OCI-LY7 (cell line): ENCODE measurements around the gene REV3L. TPM values are rescaled to one million over a fixed set of nuclear protein-coding genes. Genes with fewer than 3 reads are reported as not detected.

Source experiments
- BruUV-seq: library from RNA; stranded (reverse); fragments of 400-500 nt; replicated peaks from 2 replicates; lab custom pipeline; 2021; lab: Mats Ljungman, UMichigan
- CTCF ChIA-PET: fragments of 300-600 bp; sonication (Branson Sonifier 250); formaldehyde crosslinking; loops from one replicate; lab custom pipeline; 2022; ENCODE audit warnings: antibody characterized with exemption; ENCODE audit not compliant: unreplicated experiment; lab: Charles Lee
- POLR2A ChIA-PET: fragments of 300-600 bp; sonication (Branson Sonifier 250); formaldehyde crosslinking; loops from one replicate; lab custom pipeline; 2022; ENCODE audit warnings: antibody characterized with exemption; lab: Charles Lee
- DNase-seq: peaks from one replicate; pipeline ENCODE4 v3.0.0-alpha.2; 2015; ENCODE audit warnings: low spot score
- H2AFZ ChIP-seq: fragments of 200-600 bp; sonication (generic), shearing (Covaris generic); 2 replicates; pipeline ENCODE4 v1.6.1; 2014; ENCODE audit warnings: mild to moderate bottlenecking, antibody characterized with exemption, low read length, moderate library complexity
- H3K27ac ChIP-seq: fragments of 200-600 bp; sonication (generic); 2 replicates; pipeline ENCODE4 v1.5.1; 2014; ENCODE audit warnings: mixed run types, low read depth, mild to moderate bottlenecking, moderate library complexity, low read length, inconsistent platforms; ENCODE audit not compliant: poor library complexity, severe bottlenecking
- H3K36me3 ChIP-seq: fragments of 200-600 bp; sonication (generic); 2 replicates; pipeline ENCODE4 v1.6.1; 2014; ENCODE audit warnings: mild to moderate bottlenecking, antibody characterized with exemption, low read length, moderate library complexity, mixed read lengths; ENCODE audit not compliant: insufficient read depth
- H3K4me1 ChIP-seq: fragments of 200-600 bp; sonication (generic); 2 replicates; pipeline ENCODE4 v1.5.1; 2014; ENCODE audit warnings: mild to moderate bottlenecking, low read length; ENCODE audit not compliant: insufficient read depth, poor library complexity, severe bottlenecking
- H3K4me2 ChIP-seq: fragments of 200-600 bp; sonication (generic); 2 replicates; pipeline ENCODE4 v1.6.1; 2014; ENCODE audit warnings: mild to moderate bottlenecking, low read length
- H3K4me3 ChIP-seq: fragments of 200-600 bp; sonication (generic); 2 replicates; pipeline ENCODE4 v1.5.1; 2014; ENCODE audit warnings: mild to moderate bottlenecking, low read depth, low read length; ENCODE audit not compliant: poor library complexity, severe bottlenecking
- H3K79me2 ChIP-seq: fragments of 200-600 bp; sonication (generic); 2 replicates; pipeline ENCODE4 v1.6.1; 2016; ENCODE audit warnings: low read depth, mild to moderate bottlenecking, low read length, moderate library complexity, mixed read lengths; ENCODE audit not compliant: insufficient read depth
- H3K9me2 ChIP-seq: fragments of 200-600 bp; sonication (generic); 2 replicates; pipeline ENCODE4 v1.6.1; 2016; ENCODE audit warnings: mild to moderate bottlenecking, low read length, mixed read lengths; ENCODE audit not compliant: insufficient read depth
- H3K9me3 ChIP-seq: fragments of 200-600 bp; sonication (generic); 2 replicates; pipeline ENCODE4 v1.6.1; 2014; ENCODE audit warnings: mild to moderate bottlenecking, mixed run types, low read length, mixed read lengths
- H4K20me1 ChIP-seq: fragments of 200-600 bp; sonication (generic); 2 replicates; pipeline ENCODE4 v1.6.1; 2014; ENCODE audit warnings: mild to moderate bottlenecking, antibody characterized with exemption, low read length, moderate library complexity, mixed read lengths; ENCODE audit not compliant: insufficient read depth
- CTCF ChIP-seq: fragments of 200-600 bp; sonication (generic); conservative IDR thresholded peaks from 2 replicates; pipeline ENCODE4 v1.5.1; 2014; ENCODE audit warnings: mild to moderate bottlenecking, antibody characterized with exemption, low read length, moderate library complexity, mixed read lengths
- EZH2phosphoT487 ChIP-seq: fragments of 200-600 bp; sonication (generic); IDR thresholded peaks from 2 replicates; pipeline ENCODE4 v1.6.1; 2018; ENCODE audit warnings: low read depth, borderline replicate concordance, mild to moderate bottlenecking, mixed run types, antibody characterized with exemption, low read length, moderate library complexity, mixed read lengths
- intact Hi-C: fragments of 100-400 bp; cut with micrococcal nuclease; formaldehyde crosslinking; loops from one replicate; pipeline ENCODE4 v1.10.0; 2022; ENCODE audit not compliant: unreplicated experiment
- total RNA-seq, 2 experiments: library from RNA; depleted of rRNA in 1 of 2; stranded (reverse); fragments of >200 nt in 1 of 2; shearing (Covaris generic) in 1 of 2; gene quantifications; 2 replicates each; pipeline ENCODE4 v1.2.3, GENCODE V29; 2014 to 2022

Gene REV3L
- total RNA-seq, 2 experiments from 2014 or later, result 24.8 to 33.4 TPM

- no peaks in the 10 kb centered on the region for H3K79me2 ChIP-seq
- no peak overlapping the region for H3K4me3 ChIP-seq
- peaks cover 93% of the 10 kb centered on the region for H3K36me3 ChIP-seq
- TF ChIP-seq CTCF (no peak), EZH2phosphoT487 (no peak)
- ChIA-PET POLR2A (no interaction called here), CTCF (no interaction called here)
- no peak overlapping the region for H3K4me2 ChIP-seq
- no peak overlapping the region for H2AFZ ChIP-seq
- no peak overlapping the region for H3K27ac ChIP-seq
- no TSS peak for BruUV-seq
- peaks cover 29% of the 10 kb centered on the region for H3K9me3 ChIP-seq
- no peak for DNase-seq
- H4K20me1 ChIP-seq, result no peaks in the 10 kb centered on the region
- intact Hi-C loops, result no loop called here
- H3K4me1 ChIP-seq, result peaks cover 3% of the 10 kb centered on the region
- no peaks in the 10 kb centered on the region for H3K9me2 ChIP-seq
These were observed 204.3 kb downstream of the REV3L start for GRCh38 chr6:111278731-111279130.

GRCh38 chr6:111277819-111278218 is 205.2 kb downstream of the REV3L start:
- Histone ChIP-seq H4K20me1 (no peaks in the 10 kb centered on the region), H3K36me3 (peaks cover 93% of the 10 kb centered on the region), H3K9me2 (no peaks in the 10 kb centered on the region), H3K4me2 (no peak overlapping the region), H3K9me3 (peaks cover 29% of the 10 kb centered on the region), H3K4me1 (no peaks in the 10 kb centered on the region), H3K4me3 (no peak overlapping the region), H3K79me2 (no peaks in the 10 kb centered on the region), H3K27ac (no peak overlapping the region), H2AFZ (no peak overlapping the region)
- ChIA-PET CTCF (no interaction called here), POLR2A (interaction anchor here (0.9 to 1.2 kb wide), 2 partner anchors 15 to 73 kb away, joined by 3 read pairs; no protein-coding TSS in a partner anchor)
- no TSS peak for BruUV-seq
- intact Hi-C loops, result no loop called here
- TF ChIP-seq EZH2phosphoT487, result no peak
- TF ChIP-seq CTCF, result no peak
- DNase-seq, result no peak

- H3K9me2 ChIP-seq, result no peaks in the 10 kb centered on the region
- intact Hi-C loops, result no loop called here
- no TSS peak for BruUV-seq
- H4K20me1 ChIP-seq, result no peaks in the 10 kb centered on the region
- DNase-seq, result no peak
- ChIA-PET CTCF (no interaction called here), POLR2A (interaction anchor here (0.7 to 1.8 kb wide), 3 partner anchors 15 to 74 kb away, joined by 3 to 5 read pairs (median 3); a partner anchor contains a TSS)
- no peaks in the 10 kb centered on the region for H3K4me1 ChIP-seq
- TF ChIP-seq EZH2phosphoT487 (no peak), CTCF (no peak)
- H3K27ac ChIP-seq, result no peak overlapping the region
- H3K4me3 ChIP-seq, result no peak overlapping the region
- no peaks in the 10 kb centered on the region for H3K79me2 ChIP-seq
- peaks cover 91% of the 10 kb centered on the region for H3K36me3 ChIP-seq
- H3K9me3 ChIP-seq, result peaks cover 21% of the 10 kb centered on the region
- H2AFZ ChIP-seq, result no peak overlapping the region
- H3K4me2 ChIP-seq, result no peak overlapping the region
These were observed 206.3 kb downstream of the REV3L start for GRCh38 chr6:111276736-111277135.
